ENCODE data around the gene HAUS1. TPM values are rescaled to one million over a fixed set of nuclear protein-coding genes. Genes with fewer than 3 reads are reported as not detected.

Gene HAUS1
- total and polyA plus RNA-seq, 2 donors (not counting 3 experiments of a cell fraction or from before 2014, with no cell fraction given), result 29.4 to 57.1 TPM

DNA sequence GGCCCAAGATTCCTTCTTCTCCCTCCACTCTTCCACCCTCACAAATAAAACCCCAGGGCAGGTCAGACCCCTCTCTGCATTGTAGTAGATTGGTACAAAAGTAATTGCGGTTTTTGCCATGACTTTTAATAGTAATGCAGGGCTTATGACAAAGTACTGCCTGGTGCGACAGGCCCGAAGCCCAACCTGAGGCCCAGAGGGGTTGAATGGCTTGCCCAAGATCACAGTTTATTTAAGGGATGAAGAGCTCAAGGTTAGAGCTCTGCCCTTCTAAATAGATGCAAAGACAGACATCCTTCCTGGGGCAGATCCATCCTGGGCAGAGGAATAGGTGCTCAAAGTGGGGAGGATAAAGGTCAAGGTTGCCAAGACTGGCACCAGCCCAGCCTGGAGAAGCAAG is 31.2 kb upstream of the HAUS1 start:
- DNase-seq (ENCODE audit: low read depth, low spot score), result no peak
- Histone ChIP-seq H3K36me3 (ENCODE audit: control insufficient read depth in 2 of 2, extremely low read depth in 1 of 2, insufficient read depth in 2 of 2, low read length in 2 of 2) (no peaks in the 10 kb centered on the region), H2AFZ (ENCODE audit: low read depth, low read length) (no peak overlapping the region), H3K4me3 (replicated peaks in 1 of 3; ENCODE audit: insufficient read depth in 1 of 3, low read depth in 1 of 3, low read length in 3 of 3) (no peak overlapping the region), H3K4me1 (ENCODE audit: control insufficient read depth, extremely low read depth, insufficient read depth, low read length) (peaks cover 9% of the 10 kb centered on the region), H3K9me3 (replicated peaks; ENCODE audit: control insufficient read depth, insufficient read depth, low read length) (no peaks in the 10 kb centered on the region), H4K20me1 (replicated peaks; ENCODE audit: control insufficient read depth, extremely low read depth, insufficient read depth, low read length) (no peaks in the 10 kb centered on the region), H3K79me2 (ENCODE audit: control insufficient read depth, insufficient read depth, low read length) (no peaks in the 10 kb centered on the region), H3K4me2 (ENCODE audit: insufficient read depth, low read length) (no peak overlapping the region), H3K27me3 (ENCODE audit: control insufficient read depth in 2 of 2, insufficient read depth in 2 of 2, low read length in 2 of 2) (no peaks in the 10 kb centered on the region), H3K9ac (replicated peaks; ENCODE audit: extremely low read depth, insufficient read depth, low read length) (no peak overlapping the region), H3K27ac (ENCODE audit: insufficient read depth, low read depth, low read length) (no peak overlapping the region), H3K9me1 (replicated peaks; ENCODE audit: control insufficient read depth, extremely low read depth, insufficient read depth, low read length) (no peaks in the 10 kb centered on the region)
- no TSS peak for BruUV-seq (replicated peaks)
- dilution Hi-C loops (cut with MboI; ENCODE audit: extremely low pct_ligation_motif_present, low sequenced_read_pairs), result no loop called here
- no peak for TF ChIP-seq GATA2 (IDR thresholded peaks at IDR 0.05; ENCODE audit: insufficient read depth, insufficient read length, low read depth, low read length)
- TF ChIP-seq, protein P1, sequence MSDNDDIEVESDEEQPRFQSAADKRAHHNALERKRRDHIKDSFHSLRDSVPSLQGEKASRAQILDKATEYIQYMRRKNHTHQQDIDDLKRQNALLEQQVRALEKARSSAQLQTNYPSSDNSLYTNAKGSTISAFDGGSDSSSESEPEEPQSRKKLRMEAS (IDR thresholded peaks at IDR 0.05; ENCODE audit: insufficient read depth, insufficient read length), result no peak
- TF ChIP-seq POLR2A (IDR thresholded peaks at IDR 0.05; ENCODE audit: low read depth, low read length), result no peak
- no peak for TF ChIP-seq POLR2AphosphoS5 (IDR thresholded peaks at IDR 0.05; ENCODE audit: insufficient read depth, low read depth, low read length)
- no peak for TF ChIP-seq FOS (IDR thresholded peaks at IDR 0.05; ENCODE audit: borderline replicate concordance, insufficient read depth, low read length)
- TF ChIP-seq, protein P2, sequence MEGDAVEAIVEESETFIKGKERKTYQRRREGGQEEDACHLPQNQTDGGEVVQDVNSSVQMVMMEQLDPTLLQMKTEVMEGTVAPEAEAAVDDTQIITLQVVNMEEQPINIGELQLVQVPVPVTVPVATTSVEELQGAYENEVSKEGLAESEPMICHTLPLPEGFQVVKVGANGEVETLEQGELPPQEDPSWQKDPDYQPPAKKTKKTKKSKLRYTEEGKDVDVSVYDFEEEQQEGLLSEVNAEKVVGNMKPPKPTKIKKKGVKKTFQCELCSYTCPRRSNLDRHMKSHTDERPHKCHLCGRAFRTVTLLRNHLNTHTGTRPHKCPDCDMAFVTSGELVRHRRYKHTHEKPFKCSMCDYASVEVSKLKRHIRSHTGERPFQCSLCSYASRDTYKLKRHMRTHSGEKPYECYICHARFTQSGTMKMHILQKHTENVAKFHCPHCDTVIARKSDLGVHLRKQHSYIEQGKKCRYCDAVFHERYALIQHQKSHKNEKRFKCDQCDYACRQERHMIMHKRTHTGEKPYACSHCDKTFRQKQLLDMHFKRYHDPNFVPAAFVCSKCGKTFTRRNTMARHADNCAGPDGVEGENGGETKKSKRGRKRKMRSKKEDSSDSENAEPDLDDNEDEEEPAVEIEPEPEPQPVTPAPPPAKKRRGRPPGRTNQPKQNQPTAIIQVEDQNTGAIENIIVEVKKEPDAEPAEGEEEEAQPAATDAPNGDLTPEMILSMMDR (IDR thresholded peaks at IDR 0.05; ENCODE audit: extremely low read depth in 1 of 2, insufficient read depth in 1 of 2, low read depth in 1 of 2, low read length in 2 of 2), result no peak
- no peak for TF ChIP-seq EZH2 (IDR thresholded peaks at IDR 0.05; ENCODE audit: borderline replicate concordance, low read depth, low read length, severe bottlenecking)
- TF ChIP-seq JUN (IDR thresholded peaks at IDR 0.05; ENCODE audit: borderline replicate concordance, insufficient read depth, insufficient read length, low read depth), result no peak
- no peak for TF ChIP-seq MYC (IDR thresholded peaks at IDR 0.05; ENCODE audit: low read depth, low read length)
- intact Hi-C loops (cut with micrococcal nuclease), result loop anchor here (1.0 to 5.0 kb wide), 6 partner anchors 98 to 408 kb away; no protein-coding TSS in a partner anchor
- CTCF ChIA-PET, result interaction anchor here (0.8 to 3.8 kb wide), 33 partner anchors 9 to 585 kb away, joined by 3 to 148 read pairs (median 6); no protein-coding TSS in a partner anchor
- POLR2A ChIA-PET, result no interaction called here
- no peak for FAIRE-seq

All from endothelial cell of umbilical vein (primary cell).